HTR-8/SVneo (cell line): ENCODE results near the gene SLCO6A1.

Experiments
- DNase-seq: peaks from one replicate; pipeline ENCODE4 v3.0.0; 2011; ENCODE audit warnings: low spot score, mixed read lengths; ENCODE audit not compliant: insufficient read length
- FAIRE-seq: peaks from 2 replicates; lab custom pipeline; 2011; peaks lifted over from hg19 to GRCh38; lab: Jason Lieb, UNC

SLCO6A1 gene

DNA sequence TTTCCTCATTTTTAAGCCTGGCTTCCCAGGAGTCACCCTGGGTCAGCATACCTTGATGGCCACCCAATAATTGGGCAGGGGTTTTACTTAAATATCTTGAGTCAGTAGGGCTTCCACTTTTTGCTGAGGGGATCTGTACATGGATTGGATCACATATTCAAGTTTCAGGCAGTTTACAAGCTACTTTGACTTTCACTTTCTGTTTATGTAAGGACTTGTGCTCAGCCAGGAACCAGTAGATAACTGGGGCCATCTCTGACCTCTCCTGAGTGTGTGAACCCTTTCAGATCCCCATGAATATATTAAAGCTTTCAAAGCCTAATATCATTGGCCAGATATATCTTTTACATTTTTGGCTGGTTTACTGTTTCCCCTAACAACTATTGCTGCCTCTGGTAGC, 45.1 kb downstream of the SLCO6A1 start:
- DNase-seq (no peak), FAIRE-seq (no peak)

DNA sequence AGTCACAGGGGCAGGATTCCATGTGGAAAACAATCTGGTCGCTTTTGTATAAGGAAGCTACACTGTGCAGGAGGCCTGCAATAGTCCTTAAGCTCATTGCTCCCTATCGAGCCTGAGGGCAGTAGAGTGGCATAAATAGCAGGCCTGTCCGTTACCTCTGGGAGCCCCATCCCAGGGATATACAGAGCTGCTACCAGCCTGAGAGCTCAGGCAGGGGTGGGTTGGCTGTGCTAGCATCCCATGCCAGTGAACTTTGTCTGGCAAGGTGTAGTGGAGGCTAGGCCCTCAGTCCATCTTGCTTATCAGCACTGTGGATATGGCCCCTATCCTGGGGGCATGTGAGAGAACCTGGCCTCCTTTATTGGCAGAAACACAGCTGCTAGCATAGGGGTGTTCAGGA, 47.7 kb downstream of the SLCO6A1 start:
- no peak for DNase-seq
- no peak for FAIRE-seq

- no peak for DNase-seq
- no peak for FAIRE-seq
These were observed 48.3 kb downstream of the SLCO6A1 start for GRCh38 chr5:102450313-102450990.

DNA sequence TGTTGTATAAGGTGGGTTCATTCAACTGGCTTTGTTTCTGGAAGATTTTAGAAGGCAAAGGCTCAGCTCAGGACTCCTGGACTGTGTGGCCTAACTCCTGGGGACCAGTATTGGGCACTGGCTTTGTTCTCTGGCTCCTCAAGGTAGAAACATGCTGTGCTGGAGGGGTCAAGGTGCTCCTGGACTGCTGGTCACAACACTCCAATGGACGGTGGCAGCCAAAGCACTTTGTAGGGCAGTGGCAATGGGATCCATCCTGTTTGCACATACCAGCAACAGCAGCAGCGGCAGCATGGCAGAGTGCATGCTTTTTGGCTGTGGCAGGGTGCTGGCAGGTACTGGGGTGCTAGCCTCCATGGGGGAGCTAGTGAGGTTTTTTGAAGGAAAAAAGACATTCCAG, 65.3 kb downstream of the SLCO6A1 start:
- FAIRE-seq (no peak), DNase-seq (no peak)

- FAIRE-seq: no peak
- no peak for DNase-seq
These were observed 77.2 kb downstream of the SLCO6A1 start for GRCh38 chr5:102421647-102422046.

- FAIRE-seq: no peak
- DNase-seq: no peak
These were observed 80.3 kb downstream of the SLCO6A1 start for GRCh38 chr5:102418531-102418930.

- no peak for FAIRE-seq
- no peak for DNase-seq
These were observed 84.4 kb downstream of the SLCO6A1 start for GRCh38 chr5:102414448-102414847.

- FAIRE-seq (no peak), DNase-seq (no peak)
These were observed 110.6 kb downstream of the SLCO6A1 start for GRCh38 chr5:102388235-102388634.

DNA sequence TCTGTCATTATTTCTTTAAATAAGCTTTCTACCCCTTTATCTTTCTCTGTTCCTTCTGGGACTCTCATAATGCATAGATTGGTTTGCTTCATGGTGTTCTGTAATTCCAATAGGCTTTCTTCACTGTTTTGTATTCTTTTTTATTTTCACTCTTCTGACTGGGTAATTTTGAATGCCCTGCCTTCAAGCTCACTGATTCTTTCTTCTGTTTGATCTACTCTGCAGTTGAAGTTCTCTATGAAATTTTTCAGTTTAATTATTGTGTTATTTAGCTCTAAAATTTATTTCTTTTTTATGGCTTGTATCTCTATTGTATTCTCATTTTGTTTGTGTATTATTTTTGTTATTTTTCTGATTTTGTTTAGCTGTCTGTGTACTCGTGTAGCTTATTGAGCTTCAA, 113.4 kb downstream of the SLCO6A1 start:
- FAIRE-seq: no peak
- DNase-seq: no peak

DNA sequence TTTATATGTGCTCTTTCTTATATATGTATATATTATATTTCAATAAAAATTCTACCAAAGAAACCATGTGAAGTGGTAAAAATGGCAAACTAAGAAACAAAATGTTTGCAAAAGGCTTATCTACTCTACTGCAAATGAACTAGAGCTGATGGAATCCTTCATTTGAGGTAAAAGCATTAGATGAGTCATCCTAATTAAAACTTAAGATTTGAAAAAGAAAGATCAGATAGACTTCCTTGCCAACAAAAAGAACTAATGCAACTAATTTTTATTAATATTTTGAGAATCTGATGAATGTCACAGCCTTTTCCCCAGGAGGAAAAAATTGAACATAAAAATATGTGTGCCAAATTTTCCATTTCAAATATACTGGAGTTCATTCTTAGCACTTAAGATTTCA, 118.6 kb downstream of the SLCO6A1 start:
- DNase-seq: no peak
- no peak for FAIRE-seq

DNA sequence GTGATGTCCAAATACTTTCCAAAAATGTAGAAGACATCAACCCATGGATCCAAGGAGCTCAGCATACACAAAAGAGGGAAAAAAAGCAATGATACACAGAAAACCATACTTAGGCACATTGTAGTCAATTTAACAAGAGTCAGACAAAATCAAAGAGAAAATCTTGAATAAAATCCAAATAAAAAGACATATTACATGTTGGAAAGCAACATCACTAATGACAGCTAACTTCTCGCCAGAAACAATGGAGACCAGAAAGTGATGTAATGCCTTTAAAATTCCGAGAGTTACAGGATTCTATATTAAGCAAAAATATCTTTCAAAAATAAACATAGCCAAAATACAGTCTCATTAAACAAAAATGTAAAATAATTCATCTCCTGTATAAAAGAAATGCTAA, 122.9 kb downstream of the SLCO6A1 start:
- no peak for DNase-seq
- no peak for FAIRE-seq

GRCh38 chr5:102375272-102375671, 123.5 kb downstream of the SLCO6A1 start:
- FAIRE-seq (no peak), DNase-seq (no peak)

- FAIRE-seq (no peak), DNase-seq (no peak)
These were observed 130.4 kb downstream of the SLCO6A1 start for GRCh38 chr5:102368392-102368791.

- DNase-seq (no peak), FAIRE-seq (no peak)
These were observed 157.0 kb downstream of the SLCO6A1 start for GRCh38 chr5:102341681-102342288.

DNA sequence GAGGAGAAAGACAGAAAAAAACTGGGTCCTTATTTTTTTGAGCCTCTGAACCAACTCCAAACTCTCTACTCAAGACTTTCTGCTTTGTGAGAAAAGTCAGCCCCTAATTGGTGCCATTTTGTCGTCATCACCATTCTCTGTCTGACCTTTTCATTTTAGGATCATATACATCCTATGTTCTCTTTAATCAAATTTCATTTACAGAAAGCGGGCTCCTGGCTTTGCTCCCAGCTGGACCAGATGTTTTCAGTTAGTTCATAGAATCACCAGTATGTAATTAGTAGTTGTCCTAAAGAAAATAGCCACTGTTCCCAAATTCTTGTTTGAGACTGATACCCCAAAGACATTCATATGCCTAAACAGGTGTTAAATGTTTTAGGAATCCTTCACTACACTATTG, 174.1 kb downstream of the SLCO6A1 start:
- DNase-seq (no peak), FAIRE-seq (no peak)
